BLaER1 treated with 17β-estradiol and CSF1 and Interleukin-3, amounts not matched to agents 10 nM and 100 nM (cell line): ENCODE measurements around the gene RPIA.
A peak's percentile ranks its signal among the peaks of the same experiment; 100 is the strongest.

Source experiments
- H3K27ac ChIP-seq, 11 experiments: shearing (Covaris generic); formaldehyde crosslinking; 2 replicates each; pipeline ENCODE4 v1.8.1; 2022
- H3K27me3 ChIP-seq, 11 experiments: shearing (Covaris generic); formaldehyde crosslinking; 2 replicates each; pipeline ENCODE4 v1.8.1; 2022
- H3K36me3 ChIP-seq, 11 experiments: shearing (Covaris generic); formaldehyde crosslinking; 2 replicates each; pipeline ENCODE4 v1.8.1; 2022
- H3K4me1 ChIP-seq, 10 experiments: shearing (Covaris generic); formaldehyde crosslinking; 2 replicates each; pipeline ENCODE4 v1.8.1; 2022
- H3K4me2 ChIP-seq, 11 experiments: shearing (Covaris generic); formaldehyde crosslinking; 2 replicates each; pipeline ENCODE4 v1.8.1; 2022
- H3K4me3 ChIP-seq, 10 experiments: shearing (Covaris generic); formaldehyde crosslinking; 2 replicates each; pipeline ENCODE4 v1.8.1; 2022
- H3K9ac ChIP-seq, 11 experiments: shearing (Covaris generic); formaldehyde crosslinking; 2 replicates each; pipeline ENCODE4 v1.8.1; 2022
- H3K9me3 ChIP-seq, 11 experiments: shearing (Covaris generic); formaldehyde crosslinking; replicated peaks in 1 of 11; 2 replicates each; pipeline ENCODE4 v1.8.1; 2022
- H4K20me1 ChIP-seq, 11 experiments: shearing (Covaris generic); formaldehyde crosslinking; 2 replicates each; pipeline ENCODE4 v1.8.1; 2022
- Cebpa-rat ChIP-seq, 11 experiments: shearing (Covaris generic); IDR thresholded peaks; 2 replicates each; pipeline ENCODE4 v1.8.1; 2022

The RPIA gene

DNA sequence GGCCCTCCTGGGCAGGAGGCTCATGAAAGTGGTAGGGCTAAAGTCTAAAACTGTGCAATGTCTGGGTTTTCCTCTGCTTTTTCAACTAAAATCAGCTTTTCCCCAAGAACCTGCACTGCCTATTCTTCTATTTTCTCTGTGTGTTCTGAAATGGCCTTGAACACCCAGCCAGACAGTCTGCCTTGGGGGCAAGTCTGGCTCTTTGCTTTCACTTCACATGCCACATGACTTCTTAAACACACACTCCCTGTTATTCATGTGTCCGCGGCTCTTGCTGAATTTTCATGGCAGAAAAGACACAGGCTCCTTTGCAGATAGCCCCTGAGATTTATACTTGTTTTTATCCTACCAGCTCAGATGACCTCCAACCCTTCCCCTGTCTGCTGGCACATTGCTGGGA, 10.6 kb upstream of the RPIA start:
- Histone ChIP-seq H3K9ac (no peak overlapping the region), H3K4me1 (peaks cover 0 to 14% (median 2%) of the 10 kb centered on the region in 10 experiments; a peak in 8 of 20 replicates), H3K27me3 (no peaks in the 10 kb centered on the region), H3K9me3 (peaks cover 44 to 61% (median 54%) of the 10 kb centered on the region in 11 experiments), H4K20me1 (no peaks in the 10 kb centered on the region), H3K27ac (no peak overlapping the region), H3K36me3 (peaks cover 0 to 6% (median 0%) of the 10 kb centered on the region in 11 experiments; a peak in 4 of 22 replicates), H3K4me2 (peak overlapping the region in 4 of 11 experiments; percentile 26 to 66 (median 58); a peak in 7 of 22 replicates), H3K4me3 (no peak overlapping the region)
- TF ChIP-seq Cebpa-rat (IDR thresholded peaks at IDR 0.05), result no peak

DNA sequence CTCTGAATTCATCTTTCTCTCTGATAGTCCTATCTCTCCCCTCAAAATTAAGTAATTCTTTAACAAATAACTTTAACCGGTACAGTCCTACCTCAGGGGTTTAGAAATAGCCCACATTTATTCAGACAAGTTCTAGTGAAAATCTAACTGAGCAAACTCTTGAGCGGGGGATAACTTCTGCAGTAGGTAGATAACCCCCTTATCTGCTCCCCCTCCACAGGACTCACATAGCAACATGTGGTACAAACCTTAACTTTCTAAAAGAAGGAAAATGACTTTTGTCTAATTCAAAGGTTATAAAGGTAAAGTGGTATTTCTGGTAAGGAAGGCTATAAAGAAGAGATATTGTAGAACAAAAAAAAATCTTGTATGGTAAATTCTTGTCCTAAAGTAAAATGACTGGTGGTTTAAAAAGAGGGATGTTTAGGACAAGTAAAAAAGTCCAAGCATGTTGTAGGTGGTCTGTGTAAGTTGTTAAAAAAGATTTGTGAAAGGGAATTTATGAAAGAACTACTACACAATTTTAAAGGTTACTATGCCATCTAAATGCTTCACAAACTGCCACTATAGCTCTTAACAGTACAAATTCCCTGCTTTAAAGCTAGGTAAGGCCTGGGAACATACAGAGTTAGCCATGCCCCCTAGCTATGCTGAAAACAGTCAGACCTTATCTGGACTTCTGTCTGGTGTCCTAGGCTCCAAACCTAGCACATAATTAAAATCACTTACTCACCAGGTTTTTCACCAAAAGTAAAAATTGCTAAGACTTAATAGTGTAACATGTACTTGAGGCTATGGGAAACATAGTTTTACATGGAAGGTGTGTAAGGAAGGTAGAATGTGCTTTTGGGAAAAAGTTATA, 8.1 kb upstream of the RPIA start:
- no peak overlapping the region; a peak in 1 of 20 replicates for H3K4me3 ChIP-seq
- H3K9ac ChIP-seq, result no peak overlapping the region
- no peak overlapping the region for H3K27ac ChIP-seq
- H3K4me2 ChIP-seq, result no peak overlapping the region
- H3K9me3 ChIP-seq, result peaks cover 54 to 83% (median 76%) of the 10 kb centered on the region in 11 experiments
- H3K4me1 ChIP-seq, result peaks cover 0 to 14% (median 2%) of the 10 kb centered on the region in 10 experiments; a peak in 8 of 20 replicates
- H4K20me1 ChIP-seq, result no peaks in the 10 kb centered on the region
- H3K36me3 ChIP-seq, result peaks cover 0 to 6% (median 0%) of the 10 kb centered on the region in 11 experiments; a peak in 4 of 22 replicates
- H3K27me3 ChIP-seq, result no peaks in the 10 kb centered on the region
- TF ChIP-seq Cebpa-rat (IDR thresholded peaks at IDR 0.05), result no peak

DNA sequence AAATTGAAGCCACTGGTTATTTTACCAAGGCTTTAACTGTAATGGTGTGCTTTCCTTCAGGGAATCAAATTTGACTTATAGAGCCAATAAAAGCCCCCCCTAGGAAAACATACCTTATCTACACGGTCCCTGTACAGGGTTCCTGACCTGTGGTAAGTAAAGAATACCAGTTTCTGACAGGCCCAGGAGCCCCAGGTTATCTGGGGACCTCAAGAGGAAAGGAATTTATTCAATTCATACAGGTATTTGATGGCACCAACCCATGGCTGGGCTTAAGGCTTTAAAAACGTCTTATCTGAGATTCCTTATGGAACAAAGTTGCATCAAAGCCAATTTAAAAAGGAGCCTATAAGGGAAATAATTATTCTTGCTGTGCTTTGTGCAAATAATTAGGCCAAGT, 7.0 kb upstream of the RPIA start:
- Histone ChIP-seq H3K4me1 (peaks cover 0 to 14% (median 2%) of the 10 kb centered on the region in 10 experiments; a peak in 8 of 20 replicates), H4K20me1 (no peaks in the 10 kb centered on the region), H3K36me3 (peaks cover 0 to 6% (median 0%) of the 10 kb centered on the region in 11 experiments; a peak in 4 of 22 replicates), H3K27me3 (no peaks in the 10 kb centered on the region), H3K9me3 (peaks cover 54 to 86% (median 82%) of the 10 kb centered on the region in 11 experiments), H3K4me3 (no peak overlapping the region), H3K4me2 (no peak overlapping the region), H3K27ac (no peak overlapping the region), H3K9ac (no peak overlapping the region)
- no peak for TF ChIP-seq Cebpa-rat (IDR thresholded peaks at IDR 0.05)

DNA sequence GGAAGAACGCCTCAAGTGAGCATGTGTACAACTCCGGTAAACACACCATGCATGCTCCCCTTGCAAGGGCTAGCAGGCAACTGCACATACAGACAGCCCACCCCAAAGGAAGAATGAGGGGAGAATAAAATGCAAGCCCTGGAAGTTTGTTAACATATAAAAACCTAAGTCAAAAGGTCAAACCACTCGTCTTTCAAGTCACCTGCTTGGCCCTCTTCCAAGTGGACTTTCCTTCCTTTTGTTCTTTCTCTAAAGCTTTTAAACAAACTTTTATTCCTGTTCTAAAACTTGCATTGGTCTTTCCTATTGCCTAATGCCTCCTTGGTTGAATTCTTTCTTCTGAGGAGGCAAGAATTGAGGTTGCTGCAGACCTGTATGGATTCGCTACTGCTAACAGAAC, 5.2 kb upstream of the RPIA start:
- Histone ChIP-seq H3K4me3 (no peak overlapping the region), H3K4me2 (no peak overlapping the region), H3K27me3 (no peaks in the 10 kb centered on the region), H3K27ac (no peak overlapping the region), H3K9me3 (peaks cover 54 to 87% (median 80%) of the 10 kb centered on the region in 11 experiments), H4K20me1 (no peaks in the 10 kb centered on the region), H3K4me1 (peaks cover 8 to 11% (median 10%) of the 10 kb centered on the region in 10 experiments; a peak in 17 of 20 replicates), H3K9ac (no peak overlapping the region), H3K36me3 (peaks cover 0 to 6% (median 0%) of the 10 kb centered on the region in 11 experiments; a peak in 4 of 22 replicates)
- TF ChIP-seq Cebpa-rat (IDR thresholded peaks at IDR 0.05), result no peak

DNA sequence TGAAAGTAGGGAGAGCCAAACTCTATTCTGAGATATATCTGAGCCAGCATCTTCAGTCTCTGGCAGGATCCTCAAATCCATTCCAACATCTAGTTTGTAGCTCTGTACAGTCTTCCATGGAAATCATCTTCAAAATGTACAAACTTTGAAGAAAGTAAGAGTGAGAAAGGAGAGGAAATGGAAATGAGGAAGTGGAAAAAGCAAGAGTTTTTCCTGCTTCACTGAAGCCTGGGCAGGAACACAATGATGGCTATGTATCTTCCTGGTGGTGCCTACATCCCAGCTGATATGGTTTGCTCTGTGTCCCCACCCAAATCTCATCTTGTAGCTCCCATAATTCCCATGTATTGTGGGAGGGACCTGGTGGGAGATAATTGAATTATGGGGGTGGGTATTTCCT, 4.1 kb upstream of the RPIA start:
- peaks cover 46 to 77% (median 69%) of the 10 kb centered on the region in 11 experiments for H3K9me3 ChIP-seq
- H3K4me1 ChIP-seq, result peaks cover 9 to 16% (median 11%) of the 10 kb centered on the region in 10 experiments
- H3K36me3 ChIP-seq, result peaks cover 0 to 5% (median 0%) of the 10 kb centered on the region in 11 experiments; a peak in 4 of 22 replicates
- no peak overlapping the region for H3K4me3 ChIP-seq
- no peak overlapping the region for H3K4me2 ChIP-seq
- TF ChIP-seq Cebpa-rat (IDR thresholded peaks at IDR 0.05), result no peak
- no peak overlapping the region for H3K9ac ChIP-seq
- peaks cover 0 to under 1% (median 0%) of the 10 kb centered on the region in 11 experiments; a peak in 3 of 22 replicates for H4K20me1 ChIP-seq
- H3K27ac ChIP-seq, result no peak overlapping the region
- H3K27me3 ChIP-seq, result no peaks in the 10 kb centered on the region

DNA sequence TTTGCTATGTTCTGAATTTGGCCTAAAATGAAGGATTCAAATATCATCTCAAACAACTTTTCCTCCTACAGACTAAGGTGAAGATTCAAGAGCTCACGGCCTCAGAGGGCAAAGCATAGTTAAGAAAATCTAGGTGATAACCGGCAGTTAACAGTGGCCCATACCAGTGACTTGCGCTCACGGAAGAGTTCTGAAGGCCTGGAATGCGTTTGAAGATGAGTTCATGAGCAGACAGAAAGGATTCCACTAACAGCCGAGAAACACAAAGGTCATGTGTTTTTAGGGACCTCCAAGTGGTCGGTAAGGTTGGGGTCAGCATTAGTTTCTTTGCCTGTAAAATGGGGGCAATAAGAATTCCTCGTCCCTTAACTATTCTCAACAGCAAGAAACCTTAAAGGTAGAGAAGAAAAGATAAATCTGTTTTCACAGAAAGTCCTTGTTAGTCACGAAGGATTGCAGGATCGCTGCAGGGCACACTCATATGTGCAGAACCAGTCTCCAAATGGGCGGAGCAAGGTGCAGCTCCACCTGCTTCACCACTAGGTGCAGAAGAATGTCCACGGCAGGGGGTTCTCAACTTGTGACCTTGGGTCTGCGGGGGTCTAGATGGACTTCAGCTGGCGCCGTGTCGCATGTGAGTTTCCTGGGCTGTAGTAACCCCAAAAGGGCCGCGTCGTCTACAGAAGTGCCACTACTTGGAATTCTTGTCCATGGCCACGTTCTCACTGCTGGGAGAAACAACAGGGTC, 708 bp upstream of the RPIA start:
- Histone ChIP-seq H3K27me3 (no peaks in the 10 kb centered on the region), H3K4me3 (peak overlapping the region; percentile 74 to 86 (median 80)), H3K36me3 (peaks cover 0 to 19% (median 9%) of the 10 kb centered on the region in 11 experiments; a peak in 8 of 22 replicates), H4K20me1 (peaks cover 0 to 35% (median 22%) of the 10 kb centered on the region in 11 experiments; a peak in 7 of 22 replicates), H3K4me1 (peaks cover 17 to 30% (median 24%) of the 10 kb centered on the region in 10 experiments), H3K4me2 (peak overlapping the region; percentile 78 to 97 (median 87)), H3K9ac (peak overlapping the region; percentile 58 to 82 (median 72); a peak in 21 of 22 replicates), H3K27ac (peak overlapping the region; percentile 29 to 75 (median 67); a peak in 20 of 22 replicates), H3K9me3 (peaks cover 12 to 43% (median 35%) of the 10 kb centered on the region in 11 experiments)
- TF ChIP-seq Cebpa-rat (IDR thresholded peaks at IDR 0.05), result no peak

DNA sequence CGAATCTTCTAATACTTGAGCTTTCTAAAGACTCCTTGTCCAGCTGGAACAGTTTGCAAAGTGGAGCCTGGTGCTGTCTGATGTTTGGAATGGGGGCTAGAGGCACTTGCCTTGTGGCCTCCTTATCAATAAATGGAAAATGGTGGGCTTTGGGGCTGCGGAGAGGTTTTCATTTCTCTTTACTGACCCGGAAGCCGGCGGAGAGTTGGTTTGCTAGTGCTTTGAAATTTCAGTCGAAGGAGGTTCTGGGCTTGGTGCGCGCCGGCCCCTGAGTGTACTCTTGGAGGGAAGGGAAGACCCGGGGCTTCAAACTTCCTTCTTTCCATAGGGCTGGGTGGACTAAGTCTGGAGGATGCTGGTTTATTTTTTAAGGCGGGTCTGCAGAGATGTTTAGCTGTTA, 714 bp downstream of the RPIA start:
- peak overlapping the region in 10 of 11 experiments; percentile 42 to 83 (median 73); a peak in 21 of 22 replicates for H3K27ac ChIP-seq
- peak overlapping the region; percentile 85 to 96 (median 91) for H3K4me2 ChIP-seq
- no peaks in the 10 kb centered on the region for H3K27me3 ChIP-seq
- H3K9ac ChIP-seq, result peak overlapping the region; percentile 72 to 84 (median 78)
- peak overlapping the region; percentile 74 to 86 (median 80) for H3K4me3 ChIP-seq
- H3K36me3 ChIP-seq, result peaks cover 0 to 19% (median 9%) of the 10 kb centered on the region in 11 experiments; a peak in 8 of 22 replicates
- peaks cover 17 to 33% (median 24%) of the 10 kb centered on the region in 10 experiments for H3K4me1 ChIP-seq
- peaks cover 0 to 49% (median 29%) of the 10 kb centered on the region in 11 experiments; a peak in 7 of 22 replicates for H4K20me1 ChIP-seq
- TF ChIP-seq Cebpa-rat (IDR thresholded peaks at IDR 0.05), result no peak
- H3K9me3 ChIP-seq, result peaks cover 0 to 29% (median 21%) of the 10 kb centered on the region in 11 experiments; a peak in 16 of 22 replicates

DNA sequence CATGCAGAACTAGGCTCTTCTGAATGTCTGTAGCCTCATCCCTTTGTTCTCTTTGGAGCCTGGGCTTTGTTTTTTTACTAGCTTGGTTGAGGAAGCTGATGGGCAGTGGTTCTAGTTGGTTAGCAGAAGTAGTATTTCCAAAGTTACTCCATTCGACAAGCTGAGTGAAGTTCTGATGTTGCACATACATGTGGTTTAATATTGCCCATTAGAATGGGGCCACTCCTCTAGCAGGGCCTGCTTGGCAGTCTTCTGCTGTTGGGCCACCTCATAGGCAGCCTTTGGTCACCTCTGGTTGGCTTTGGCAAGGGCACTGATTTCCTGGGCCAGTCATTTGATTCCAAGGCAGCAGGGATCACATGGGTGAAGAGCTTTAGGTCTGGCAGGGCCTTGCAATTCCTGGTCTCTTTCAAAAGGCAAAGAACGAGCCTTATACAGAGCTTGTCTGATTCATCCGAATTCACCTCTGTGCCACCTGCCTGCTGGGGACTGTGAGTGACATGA, 2.5 kb downstream of the RPIA start:
- peaks cover 17 to 35% (median 24%) of the 10 kb centered on the region in 10 experiments for H3K4me1 ChIP-seq
- no peak for TF ChIP-seq Cebpa-rat (IDR thresholded peaks at IDR 0.05)
- peaks cover 0 to 66% (median 35%) of the 10 kb centered on the region in 11 experiments; a peak in 8 of 22 replicates for H4K20me1 ChIP-seq
- no peak overlapping the region for H3K9ac ChIP-seq
- H3K36me3 ChIP-seq, result peaks cover 10 to 28% (median 16%) of the 10 kb centered on the region in 11 experiments
- peak overlapping the region; percentile 4 to 96 (median 90); a peak in 10 of 22 replicates for H3K4me2 ChIP-seq
- no peak overlapping the region for H3K27ac ChIP-seq
- H3K9me3 ChIP-seq, result peaks cover 0 to 15% (median 7%) of the 10 kb centered on the region in 11 experiments; a peak in 11 of 22 replicates
- no peak overlapping the region for H3K4me3 ChIP-seq
- H3K27me3 ChIP-seq, result no peaks in the 10 kb centered on the region
